Measurements from ENCODE around the gene ANGPTL2. TPM values are rescaled to one million over a fixed set of nuclear protein-coding genes. Genes with fewer than 3 reads are reported as not detected.
A peak's percentile ranks its signal among the peaks of the same experiment; 100 is the strongest.

Gene ANGPTL2
- total and polyA plus RNA-seq, 7 donors = 8.9 to 208 (median 15.0) TPM

- no peak overlapping the region for H3K4me3 ChIP-seq
- peak in 1 of 4 donors; percentile 41 for ATAC-seq
- 75 to 79% (median 76%) methylated on average over 6 of the region's 6 CpGs for WGBS, 3 donors
- no peak for DNase-seq
- no peaks in the 10 kb centered on the region for H3K9me3 ChIP-seq
- H3K27me3 ChIP-seq (ENCODE audit: insufficient read depth in 3 of 3, low read length in 2 of 3) = no peaks in the 10 kb centered on the region
- TF ChIP-seq CTCF (IDR thresholded peaks at IDR 0.05) = no peak
- peak overlapping the region; percentile 23 for H3K27ac ChIP-seq
- H3K4me1 ChIP-seq = no peaks in the 10 kb centered on the region
- intact Hi-C loops (cut with DNase I) = no loop called here
- H3K36me3 ChIP-seq (ENCODE audit: insufficient read depth in 1 of 2, low read depth in 1 of 2) = peaks cover 0 to 76% of the 10 kb centered on the region in 2 donors
Measured at GRCh38 chr9:127089631-127090081, 32.8 kb downstream of the ANGPTL2 start.

GRCh38 chr9:127088724-127089615 is 33.5 kb downstream of the ANGPTL2 start:
- Histone ChIP-seq H3K27ac (no peak overlapping the region), H3K4me3 (no peak overlapping the region), H3K4me1 (no peaks in the 10 kb centered on the region), H3K36me3 (ENCODE audit: insufficient read depth in 1 of 2, low read depth in 1 of 2) (peaks cover 0 to 74% of the 10 kb centered on the region in 2 donors), H3K27me3 (ENCODE audit: insufficient read depth in 3 of 3, low read length in 2 of 3) (no peaks in the 10 kb centered on the region), H3K9me3 (no peaks in the 10 kb centered on the region)
- ATAC-seq (peak in 1 of 4 donors; percentile 12), DNase-seq (no peak)
- 94 to 97% (median 94%) methylated on average over 27 of the region's 27 CpGs for WGBS, 3 donors
- no peak for TF ChIP-seq CTCF (IDR thresholded peaks at IDR 0.05)
- intact Hi-C loops (cut with DNase I) = no loop called here

- intact Hi-C loops (cut with DNase I) = loop anchor here in 1 of 2 donors (2.0 kb wide), 1 partner anchor 15 kb away; no protein-coding TSS in a partner anchor
- H3K27ac ChIP-seq = no peak overlapping the region
- TF ChIP-seq CTCF (IDR thresholded peaks at IDR 0.05) = no peak
- no peak for ATAC-seq
- WGBS, 3 donors = 94 to 97% (median 96%) methylated on average over 8 of the region's 8 CpGs
- H3K9me3 ChIP-seq = no peaks in the 10 kb centered on the region
- no peak for DNase-seq
- no peak overlapping the region for H3K4me3 ChIP-seq
- peaks cover 0 to 63% of the 10 kb centered on the region in 2 donors for H3K36me3 ChIP-seq (ENCODE audit: insufficient read depth in 1 of 2, low read depth in 1 of 2)
- no peaks in the 10 kb centered on the region for H3K27me3 ChIP-seq (ENCODE audit: insufficient read depth in 3 of 3, low read length in 2 of 3)
- peaks cover 9% of the 10 kb centered on the region for H3K4me1 ChIP-seq
Measured at GRCh38 chr9:127087836-127088235, 34.6 kb downstream of the ANGPTL2 start.

GRCh38 chr9:127087411-127087810 is 35.0 kb downstream of the ANGPTL2 start:
- intact Hi-C loops (cut with DNase I) = loop anchor here in 1 of 2 donors (2.0 kb wide), 1 partner anchor 15 kb away; no protein-coding TSS in a partner anchor

More at GRCh38 chr9:127087411-127087810, 35.0 kb downstream of the ANGPTL2 start:
- no peak for TF ChIP-seq CTCF (IDR thresholded peaks at IDR 0.05)
- H3K36me3 ChIP-seq (ENCODE audit: insufficient read depth in 1 of 2, low read depth in 1 of 2) = peaks cover 0 to 59% of the 10 kb centered on the region in 2 donors
- no peak overlapping the region for H3K4me3 ChIP-seq
- peaks cover 9% of the 10 kb centered on the region for H3K4me1 ChIP-seq
- DNase-seq = no peak
- H3K27me3 ChIP-seq (ENCODE audit: insufficient read depth in 3 of 3, low read length in 2 of 3) = no peaks in the 10 kb centered on the region
- H3K9me3 ChIP-seq = no peaks in the 10 kb centered on the region
- H3K27ac ChIP-seq = no peak overlapping the region
- ATAC-seq = no peak
- WGBS, 3 donors = 89 to 99% (median 90%) methylated on average over 6 of the region's 6 CpGs

Measured in psoas muscle (tissue), 8 donors.